GM13976 (cell line): ENCODE data around the gene FNDC4.

Source experiments
- DNase-seq: peaks from one replicate; pipeline ENCODE4 v3.0.0; 2012; ENCODE audit warnings: low spot score
- CTCF ChIP-seq: IDR thresholded peaks from 2 replicates; pipeline ENCODE4 v1.5.1; 2012; ENCODE audit warnings: borderline replicate concordance, mild to moderate bottlenecking; ENCODE audit not compliant: insufficient read depth; ENCODE audit errors: extremely low read depth, missing control alignments, control extremely low read depth
- in situ Hi-C: fragments of 300-500 bp; cut with MboI; formaldehyde crosslinking; loops from one replicate; pipeline ENCODE4 v1.12.0; 2022; ENCODE audit warnings: low sequenced_read_pairs, mixed read lengths, inconsistent platforms; ENCODE audit not compliant: unreplicated experiment

FNDC4 gene

GRCh38 chr2:27506587-27506986, 11.6 kb upstream of the FNDC4 start:
- TF ChIP-seq CTCF, result no peak

GRCh38 chr2:27502142-27502541, 7.1 kb upstream of the FNDC4 start:
- in situ Hi-C loops, result no loop called here
- DNase-seq, result no peak
- no peak for TF ChIP-seq CTCF

More at GRCh38 chr2:27506587-27506986, 11.6 kb upstream of the FNDC4 start:
- in situ Hi-C loops, result no loop called here
- DNase-seq, result no peak

GRCh38 chr2:27501042-27501441, 6.0 kb upstream of the FNDC4 start:
- TF ChIP-seq CTCF, result no peak
- in situ Hi-C loops, result no loop called here
- no peak for DNase-seq

GRCh38 chr2:27498975-27499374, 4.0 kb upstream of the FNDC4 start:
- DNase-seq, result no peak
- no peak for TF ChIP-seq CTCF
- in situ Hi-C loops, result no loop called here

- no peak for TF ChIP-seq CTCF
- DNase-seq, result no peak
- in situ Hi-C loops, result no loop called here
Measured at GRCh38 chr2:27497288-27497627, 2.3 kb upstream of the FNDC4 start.

- in situ Hi-C loops, result no loop called here
- no peak for DNase-seq
Measured at GRCh38 chr2:27496357-27497287, 1.6 kb upstream of the FNDC4 start, which contains the start of gene GCKR. Gene GCKR (plus strand): TSS chr2:27496839. CDS start chr2:27496905, 66 bp downstream.

More at GRCh38 chr2:27496357-27497287, 1.6 kb upstream of the FNDC4 start, which contains the start of gene GCKR:
- no peak for TF ChIP-seq CTCF
